ENCODE results near the gene RBM25.

DNA sequence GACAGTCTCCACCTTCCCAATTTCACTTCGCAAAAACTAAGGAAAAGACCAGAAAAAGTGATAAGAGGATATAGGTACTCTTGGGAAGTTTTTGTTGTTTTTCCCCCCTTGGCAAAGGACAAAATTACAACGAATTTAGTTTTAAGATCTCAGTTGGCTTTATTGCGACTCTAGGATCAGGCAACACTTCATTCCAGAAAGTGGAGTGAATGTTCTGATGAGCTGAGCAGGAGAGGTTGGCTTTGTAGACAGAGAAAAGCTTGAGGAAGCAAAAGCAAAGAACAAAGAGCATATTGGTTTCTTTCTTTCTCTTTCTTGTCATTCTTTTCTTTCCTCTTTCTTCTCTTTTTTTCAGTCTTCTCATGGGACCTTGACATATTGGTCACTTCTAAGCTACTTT is 30.8 kb upstream of the RBM25 start:
- TF ChIP-seq, protein P1, sequence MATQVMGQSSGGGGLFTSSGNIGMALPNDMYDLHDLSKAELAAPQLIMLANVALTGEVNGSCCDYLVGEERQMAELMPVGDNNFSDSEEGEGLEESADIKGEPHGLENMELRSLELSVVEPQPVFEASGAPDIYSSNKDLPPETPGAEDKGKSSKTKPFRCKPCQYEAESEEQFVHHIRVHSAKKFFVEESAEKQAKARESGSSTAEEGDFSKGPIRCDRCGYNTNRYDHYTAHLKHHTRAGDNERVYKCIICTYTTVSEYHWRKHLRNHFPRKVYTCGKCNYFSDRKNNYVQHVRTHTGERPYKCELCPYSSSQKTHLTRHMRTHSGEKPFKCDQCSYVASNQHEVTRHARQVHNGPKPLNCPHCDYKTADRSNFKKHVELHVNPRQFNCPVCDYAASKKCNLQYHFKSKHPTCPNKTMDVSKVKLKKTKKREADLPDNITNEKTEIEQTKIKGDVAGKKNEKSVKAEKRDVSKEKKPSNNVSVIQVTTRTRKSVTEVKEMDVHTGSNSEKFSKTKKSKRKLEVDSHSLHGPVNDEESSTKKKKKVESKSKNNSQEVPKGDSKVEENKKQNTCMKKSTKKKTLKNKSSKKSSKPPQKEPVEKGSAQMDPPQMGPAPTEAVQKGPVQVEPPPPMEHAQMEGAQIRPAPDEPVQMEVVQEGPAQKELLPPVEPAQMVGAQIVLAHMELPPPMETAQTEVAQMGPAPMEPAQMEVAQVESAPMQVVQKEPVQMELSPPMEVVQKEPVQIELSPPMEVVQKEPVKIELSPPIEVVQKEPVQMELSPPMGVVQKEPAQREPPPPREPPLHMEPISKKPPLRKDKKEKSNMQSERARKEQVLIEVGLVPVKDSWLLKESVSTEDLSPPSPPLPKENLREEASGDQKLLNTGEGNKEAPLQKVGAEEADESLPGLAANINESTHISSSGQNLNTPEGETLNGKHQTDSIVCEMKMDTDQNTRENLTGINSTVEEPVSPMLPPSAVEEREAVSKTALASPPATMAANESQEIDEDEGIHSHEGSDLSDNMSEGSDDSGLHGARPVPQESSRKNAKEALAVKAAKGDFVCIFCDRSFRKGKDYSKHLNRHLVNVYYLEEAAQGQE (tag by site-specific recombination; IDR thresholded peaks at IDR 0.05), result no peak
- TF ChIP-seq ZNF658 (tag by site-specific recombination; IDR thresholded peaks at IDR 0.05) (no peak), ZNF404 (tag by site-specific recombination; IDR thresholded peaks at IDR 0.05) (no peak), ZNF175 (tag by site-specific recombination; IDR thresholded peaks at IDR 0.05) (no peak), ZBTB7A (tag by site-specific recombination; IDR thresholded peaks at IDR 0.05; ENCODE audit: low read depth) (no peak), BCL11A (tag by site-specific recombination; IDR thresholded peaks at IDR 0.05; ENCODE audit: low read depth) (no peak), ZNF132 (tag by site-specific recombination; IDR thresholded peaks at IDR 0.05; ENCODE audit: borderline replicate concordance) (no peak), FEZF1 (tag by site-specific recombination; IDR thresholded peaks at IDR 0.05) (no peak)
- TF ChIP-seq, protein P2, sequence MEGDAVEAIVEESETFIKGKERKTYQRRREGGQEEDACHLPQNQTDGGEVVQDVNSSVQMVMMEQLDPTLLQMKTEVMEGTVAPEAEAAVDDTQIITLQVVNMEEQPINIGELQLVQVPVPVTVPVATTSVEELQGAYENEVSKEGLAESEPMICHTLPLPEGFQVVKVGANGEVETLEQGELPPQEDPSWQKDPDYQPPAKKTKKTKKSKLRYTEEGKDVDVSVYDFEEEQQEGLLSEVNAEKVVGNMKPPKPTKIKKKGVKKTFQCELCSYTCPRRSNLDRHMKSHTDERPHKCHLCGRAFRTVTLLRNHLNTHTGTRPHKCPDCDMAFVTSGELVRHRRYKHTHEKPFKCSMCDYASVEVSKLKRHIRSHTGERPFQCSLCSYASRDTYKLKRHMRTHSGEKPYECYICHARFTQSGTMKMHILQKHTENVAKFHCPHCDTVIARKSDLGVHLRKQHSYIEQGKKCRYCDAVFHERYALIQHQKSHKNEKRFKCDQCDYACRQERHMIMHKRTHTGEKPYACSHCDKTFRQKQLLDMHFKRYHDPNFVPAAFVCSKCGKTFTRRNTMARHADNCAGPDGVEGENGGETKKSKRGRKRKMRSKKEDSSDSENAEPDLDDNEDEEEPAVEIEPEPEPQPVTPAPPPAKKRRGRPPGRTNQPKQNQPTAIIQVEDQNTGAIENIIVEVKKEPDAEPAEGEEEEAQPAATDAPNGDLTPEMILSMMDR (tag by site-specific recombination; IDR thresholded peaks at IDR 0.05), result no peak
- TF ChIP-seq, protein P3, sequence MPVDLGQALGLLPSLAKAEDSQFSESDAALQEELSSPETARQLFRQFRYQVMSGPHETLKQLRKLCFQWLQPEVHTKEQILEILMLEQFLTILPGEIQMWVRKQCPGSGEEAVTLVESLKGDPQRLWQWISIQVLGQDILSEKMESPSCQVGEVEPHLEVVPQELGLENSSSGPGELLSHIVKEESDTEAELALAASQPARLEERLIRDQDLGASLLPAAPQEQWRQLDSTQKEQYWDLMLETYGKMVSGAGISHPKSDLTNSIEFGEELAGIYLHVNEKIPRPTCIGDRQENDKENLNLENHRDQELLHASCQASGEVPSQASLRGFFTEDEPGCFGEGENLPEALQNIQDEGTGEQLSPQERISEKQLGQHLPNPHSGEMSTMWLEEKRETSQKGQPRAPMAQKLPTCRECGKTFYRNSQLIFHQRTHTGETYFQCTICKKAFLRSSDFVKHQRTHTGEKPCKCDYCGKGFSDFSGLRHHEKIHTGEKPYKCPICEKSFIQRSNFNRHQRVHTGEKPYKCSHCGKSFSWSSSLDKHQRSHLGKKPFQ (tag by site-specific recombination; IDR thresholded peaks at IDR 0.05), result no peak
- TF ChIP-seq, protein P4, sequence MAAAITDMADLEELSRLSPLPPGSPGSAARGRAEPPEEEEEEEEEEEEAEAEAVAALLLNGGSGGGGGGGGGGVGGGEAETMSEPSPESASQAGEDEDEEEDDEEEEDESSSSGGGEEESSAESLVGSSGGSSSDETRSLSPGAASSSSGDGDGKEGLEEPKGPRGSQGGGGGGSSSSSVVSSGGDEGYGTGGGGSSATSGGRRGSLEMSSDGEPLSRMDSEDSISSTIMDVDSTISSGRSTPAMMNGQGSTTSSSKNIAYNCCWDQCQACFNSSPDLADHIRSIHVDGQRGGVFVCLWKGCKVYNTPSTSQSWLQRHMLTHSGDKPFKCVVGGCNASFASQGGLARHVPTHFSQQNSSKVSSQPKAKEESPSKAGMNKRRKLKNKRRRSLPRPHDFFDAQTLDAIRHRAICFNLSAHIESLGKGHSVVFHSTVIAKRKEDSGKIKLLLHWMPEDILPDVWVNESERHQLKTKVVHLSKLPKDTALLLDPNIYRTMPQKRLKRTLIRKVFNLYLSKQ (tag by site-specific recombination; IDR thresholded peaks at IDR 0.05; ENCODE audit: borderline replicate concordance), result no peak

Measured in HEK293 (cell line).